GM19351 (cell line): Measurements from ENCODE around the gene PRPH2.

Source experiments
- ATAC-seq: cut with Tn5 transposase; IDR thresholded peaks from one replicate; pipeline ENCODE4 v1.9.1; 2021; ENCODE audit warnings: mild to moderate bottlenecking, moderate library complexity; ENCODE audit not compliant: unreplicated experiment

The PRPH2 gene

GRCh38 chr6:42722497-42722896 is at the start of gene PRPH2:
Gene PRPH2, minus strand, starts transcription at chr6:42722597. Its CDS starts 263 bp downstream, at chr6:42722334.
- no peak for ATAC-seq

GRCh38 chr6:42771741-42772100 is 49.3 kb upstream of the PRPH2 start:
- ATAC-seq: no peak

- ATAC-seq: no peak
These were observed 47.4 kb upstream of the PRPH2 start for GRCh38 chr6:42769836-42770235.

GRCh38 chr6:42769051-42769450 is 46.7 kb upstream of the PRPH2 start:
- ATAC-seq: no peak

- no peak for ATAC-seq
These were observed 43.8 kb upstream of the PRPH2 start for GRCh38 chr6:42766163-42766670.

GRCh38 chr6:42764911-42765648 is 42.7 kb upstream of the PRPH2 start:
- ATAC-seq: no peak

GRCh38 chr6:42762950-42763349 is 40.6 kb upstream of the PRPH2 start:
- ATAC-seq: no peak

- no peak for ATAC-seq
These were observed 40.0 kb upstream of the PRPH2 start for GRCh38 chr6:42762426-42762859.

- ATAC-seq: no peak
These were observed 39.1 kb upstream of the PRPH2 start for GRCh38 chr6:42761287-42762067.

GRCh38 chr6:42758756-42759430 is 36.5 kb upstream of the PRPH2 start:
- no peak for ATAC-seq

- ATAC-seq: no peak
These were observed 34.3 kb upstream of the PRPH2 start for GRCh38 chr6:42756722-42757121.

GRCh38 chr6:42754759-42755158 is 32.4 kb upstream of the PRPH2 start:
- ATAC-seq: no peak

- ATAC-seq: no peak
These were observed 28.7 kb upstream of the PRPH2 start for GRCh38 chr6:42751055-42751454.

- no peak for ATAC-seq
These were observed 26.0 kb upstream of the PRPH2 start for GRCh38 chr6:42748203-42748898.

- peak; percentile 41 for ATAC-seq
These were observed 24.3 kb upstream of the PRPH2 start for GRCh38 chr6:42746463-42747391.

GRCh38 chr6:42745640-42746462 is 23.5 kb upstream of the PRPH2 start, which contains the start of gene TBCC:
Gene TBCC, minus strand, starts transcription at chr6:42746103. Its CDS starts 30 bp downstream, at chr6:42746073.
- peak; percentile 85 for ATAC-seq

GRCh38 chr6:42745083-42745639 is 22.8 kb upstream of the PRPH2 start:
- ATAC-seq: no peak

- ATAC-seq: no peak
These were observed 22.0 kb upstream of the PRPH2 start for GRCh38 chr6:42744351-42744893.
